HuH-7.5 (cell line): ENCODE results near the gene SSC4D.

Source experiments
- DNase-seq: peaks from one replicate; pipeline ENCODE4 v3.0.0; 2011; ENCODE audit warnings: low spot score

Gene SSC4D

GRCh38 chr7:76354516-76354915 lies 55.0 kb downstream of the SSC4D start:
- no peak for DNase-seq

GRCh38 chr7:76353744-76354143 lies 55.8 kb downstream of the SSC4D start:
- no peak for DNase-seq

DNA sequence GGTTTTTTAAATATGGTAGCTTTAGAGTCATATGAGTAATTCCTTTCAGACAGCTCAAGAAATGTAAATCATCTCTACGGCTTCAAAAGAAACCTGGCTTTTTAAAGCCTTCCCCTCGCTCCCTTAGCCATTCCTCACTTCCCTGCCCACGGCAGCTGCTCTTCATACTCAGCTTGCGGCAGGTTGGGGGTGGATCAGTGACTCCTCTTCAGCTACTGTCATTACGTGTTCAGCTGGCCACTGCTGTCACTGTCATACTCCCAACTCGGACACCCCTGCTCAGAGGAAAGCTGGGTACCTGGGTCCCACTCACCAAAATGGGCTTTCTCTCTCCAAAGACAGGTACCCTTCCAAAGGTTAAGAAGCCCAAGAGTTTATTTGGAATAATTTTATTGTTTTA lies 57.3 kb downstream of the SSC4D start:
- no peak for DNase-seq

DNA sequence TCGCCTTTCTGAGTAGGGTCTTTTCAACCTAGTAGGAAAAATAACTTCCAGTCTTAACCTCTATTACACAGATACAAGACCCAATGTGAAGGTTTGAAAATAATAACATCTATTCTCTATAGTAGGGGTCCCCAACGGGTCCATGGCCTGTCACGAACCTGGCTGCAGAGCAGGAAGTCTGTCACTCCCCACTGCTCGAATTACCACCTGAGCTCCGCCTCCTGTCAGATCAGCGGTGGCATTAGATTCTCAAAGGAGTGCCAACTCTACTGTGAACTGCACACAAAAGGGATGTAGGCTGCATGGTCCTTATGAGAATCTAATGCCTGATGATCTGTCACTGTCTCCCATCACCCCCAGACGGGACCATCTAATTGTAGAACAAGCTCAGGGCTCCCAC lies 58.1 kb downstream of the SSC4D start:
- no peak for DNase-seq

GRCh38 chr7:76349313-76349885 lies 60.1 kb downstream of the SSC4D start:
- DNase-seq, result no peak

DNA sequence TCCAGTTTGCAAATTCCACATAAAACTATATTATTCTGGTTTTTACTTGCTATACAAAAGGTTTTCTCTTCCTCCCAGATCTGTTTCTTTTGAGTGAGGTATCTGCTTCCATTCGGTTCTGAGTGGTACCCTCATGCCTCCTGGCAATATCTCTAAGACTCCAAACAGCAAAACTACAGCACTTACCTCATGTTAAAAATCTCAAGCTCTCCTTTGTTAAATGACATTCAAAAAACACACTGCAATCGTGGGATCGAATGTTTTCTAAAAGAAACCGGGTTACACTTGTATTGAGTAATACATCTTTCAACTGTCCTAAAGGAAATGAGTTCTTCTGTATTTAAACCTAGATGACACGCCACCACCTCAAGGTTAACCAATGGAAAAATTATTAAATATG lies 61.8 kb downstream of the SSC4D start:
- no peak for DNase-seq

- no peak for DNase-seq
Measured at GRCh38 chr7:76346778-76347177, 62.7 kb downstream of the SSC4D start.

GRCh38 chr7:76346097-76346496 lies 63.4 kb downstream of the SSC4D start:
- no peak for DNase-seq

GRCh38 chr7:76343931-76344321 lies 65.6 kb downstream of the SSC4D start:
- DNase-seq, result no peak

DNA sequence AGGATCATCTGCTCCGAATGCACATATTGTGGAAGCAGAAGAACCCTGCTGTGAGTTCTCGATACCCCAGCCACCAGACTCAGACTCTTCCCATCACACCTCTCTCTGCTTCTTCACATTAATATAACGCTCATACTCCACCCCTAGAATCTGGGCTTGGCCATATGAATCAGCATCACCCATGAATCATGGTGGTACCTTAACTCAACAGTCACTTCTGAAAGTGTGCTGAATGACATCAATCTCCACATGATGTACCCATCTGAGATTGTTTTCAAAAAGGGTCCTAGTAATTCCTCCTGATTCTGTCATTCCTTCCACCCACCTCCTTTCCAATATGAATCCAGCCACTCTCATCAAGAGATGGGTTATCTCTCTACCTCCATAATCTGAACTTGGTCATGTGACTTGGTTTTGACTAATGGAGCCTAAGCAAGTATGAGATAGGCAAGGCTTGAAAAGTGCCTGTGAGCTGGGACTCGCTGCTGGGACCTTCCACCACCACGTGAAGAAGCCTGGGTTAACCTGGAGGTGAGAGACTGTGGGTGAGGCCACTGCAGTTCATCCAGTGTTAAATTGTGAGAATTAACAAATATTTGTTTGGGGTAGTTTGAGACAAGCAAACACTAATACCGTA lies 66.1 kb downstream of the SSC4D start:
- no peak for DNase-seq

GRCh38 chr7:76342222-76342621 lies 67.3 kb downstream of the SSC4D start:
- no peak for DNase-seq

GRCh38 chr7:76340617-76341131 lies 68.8 kb downstream of the SSC4D start:
- no peak for DNase-seq
